ENCODE data around the gene TMEM168.

Gene TMEM168

DNA sequence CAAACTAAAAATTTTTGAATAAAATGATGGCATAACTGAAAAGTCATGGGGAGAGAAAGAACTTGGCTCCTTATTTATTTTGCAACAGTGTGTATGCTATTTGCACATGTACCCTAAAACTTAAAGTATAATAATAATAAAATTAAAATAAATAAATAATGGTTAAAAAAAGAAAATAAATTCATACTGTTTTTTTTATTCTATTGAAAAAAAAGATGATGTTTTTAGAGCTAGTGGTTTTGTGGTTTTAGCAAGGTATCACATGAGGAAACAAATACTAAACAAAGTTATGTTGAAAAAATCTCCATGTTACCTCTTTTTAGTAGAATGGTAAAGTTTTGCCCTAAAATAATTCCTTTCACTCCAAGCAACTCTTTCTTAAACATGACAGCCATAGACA is 26.2 kb downstream of the TMEM168 start:
- TF ChIP-seq, protein P1, sequence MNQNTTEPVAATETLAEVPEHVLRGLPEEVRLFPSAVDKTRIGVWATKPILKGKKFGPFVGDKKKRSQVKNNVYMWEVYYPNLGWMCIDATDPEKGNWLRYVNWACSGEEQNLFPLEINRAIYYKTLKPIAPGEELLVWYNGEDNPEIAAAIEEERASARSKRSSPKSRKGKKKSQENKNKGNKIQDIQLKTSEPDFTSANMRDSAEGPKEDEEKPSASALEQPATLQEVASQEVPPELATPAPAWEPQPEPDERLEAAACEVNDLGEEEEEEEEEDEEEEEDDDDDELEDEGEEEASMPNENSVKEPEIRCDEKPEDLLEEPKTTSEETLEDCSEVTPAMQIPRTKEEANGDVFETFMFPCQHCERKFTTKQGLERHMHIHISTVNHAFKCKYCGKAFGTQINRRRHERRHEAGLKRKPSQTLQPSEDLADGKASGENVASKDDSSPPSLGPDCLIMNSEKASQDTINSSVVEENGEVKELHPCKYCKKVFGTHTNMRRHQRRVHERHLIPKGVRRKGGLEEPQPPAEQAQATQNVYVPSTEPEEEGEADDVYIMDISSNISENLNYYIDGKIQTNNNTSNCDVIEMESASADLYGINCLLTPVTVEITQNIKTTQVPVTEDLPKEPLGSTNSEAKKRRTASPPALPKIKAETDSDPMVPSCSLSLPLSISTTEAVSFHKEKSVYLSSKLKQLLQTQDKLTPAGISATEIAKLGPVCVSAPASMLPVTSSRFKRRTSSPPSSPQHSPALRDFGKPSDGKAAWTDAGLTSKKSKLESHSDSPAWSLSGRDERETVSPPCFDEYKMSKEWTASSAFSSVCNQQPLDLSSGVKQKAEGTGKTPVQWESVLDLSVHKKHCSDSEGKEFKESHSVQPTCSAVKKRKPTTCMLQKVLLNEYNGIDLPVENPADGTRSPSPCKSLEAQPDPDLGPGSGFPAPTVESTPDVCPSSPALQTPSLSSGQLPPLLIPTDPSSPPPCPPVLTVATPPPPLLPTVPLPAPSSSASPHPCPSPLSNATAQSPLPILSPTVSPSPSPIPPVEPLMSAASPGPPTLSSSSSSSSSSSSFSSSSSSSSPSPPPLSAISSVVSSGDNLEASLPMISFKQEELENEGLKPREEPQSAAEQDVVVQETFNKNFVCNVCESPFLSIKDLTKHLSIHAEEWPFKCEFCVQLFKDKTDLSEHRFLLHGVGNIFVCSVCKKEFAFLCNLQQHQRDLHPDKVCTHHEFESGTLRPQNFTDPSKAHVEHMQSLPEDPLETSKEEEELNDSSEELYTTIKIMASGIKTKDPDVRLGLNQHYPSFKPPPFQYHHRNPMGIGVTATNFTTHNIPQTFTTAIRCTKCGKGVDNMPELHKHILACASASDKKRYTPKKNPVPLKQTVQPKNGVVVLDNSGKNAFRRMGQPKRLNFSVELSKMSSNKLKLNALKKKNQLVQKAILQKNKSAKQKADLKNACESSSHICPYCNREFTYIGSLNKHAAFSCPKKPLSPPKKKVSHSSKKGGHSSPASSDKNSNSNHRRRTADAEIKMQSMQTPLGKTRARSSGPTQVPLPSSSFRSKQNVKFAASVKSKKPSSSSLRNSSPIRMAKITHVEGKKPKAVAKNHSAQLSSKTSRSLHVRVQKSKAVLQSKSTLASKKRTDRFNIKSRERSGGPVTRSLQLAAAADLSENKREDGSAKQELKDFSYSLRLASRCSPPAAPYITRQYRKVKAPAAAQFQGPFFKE (tag by site-specific recombination; IDR thresholded peaks at IDR 0.05; ENCODE audit: borderline replicate concordance), result no peak
- POLR2A ChIA-PET, result interaction anchor here (0.7 kb wide), 1 partner anchor 19 kb away, joined by 3 read pairs; no protein-coding TSS in a partner anchor
- CTCF ChIA-PET, result interaction anchor here (0.6 kb wide), 1 partner anchor 123 kb away, joined by 5 read pairs; no protein-coding TSS in a partner anchor
- H3K4me1 ChIP-seq (ENCODE audit: control insufficient read depth, insufficient read depth, low read length), result no peaks in the 10 kb centered on the region
- no peak overlapping the region for H3K27ac ChIP-seq (ENCODE audit: extremely low read depth, low read depth, low read length)
- H3K9me3 ChIP-seq (ENCODE audit: control insufficient read depth, insufficient read depth, low read depth, low read length), result no peaks in the 10 kb centered on the region
- H3K4me3 ChIP-seq (ENCODE audit: low read depth, low read length), result no peak overlapping the region
- H3K36me3 ChIP-seq (ENCODE audit: control insufficient read depth in 2 of 2, insufficient read depth in 1 of 2, low read length in 2 of 2), result no peaks in the 10 kb centered on the region

- CTCF ChIA-PET, result no interaction called here
- no peak for TF ChIP-seq ZNF174 (tag by site-specific recombination; IDR thresholded peaks at IDR 0.05)
- TF ChIP-seq YY2 (tag by site-specific recombination; IDR thresholded peaks at IDR 0.05), result no peak
- no peak for TF ChIP-seq ZNF221 (tag by site-specific recombination; IDR thresholded peaks at IDR 0.05; ENCODE audit: borderline replicate concordance)
- no peak for TF ChIP-seq ZNF132 (tag by site-specific recombination; IDR thresholded peaks at IDR 0.05; ENCODE audit: borderline replicate concordance)
- no peak for TF ChIP-seq SP3 (tag by site-specific recombination; IDR thresholded peaks at IDR 0.05)
- no peak for TF ChIP-seq ZNF658 (tag by site-specific recombination; IDR thresholded peaks at IDR 0.05)
- no peak for TF ChIP-seq ZBTB10 (tag by site-specific recombination; IDR thresholded peaks at IDR 0.05)
- no peak for TF ChIP-seq ZFP37 (tag by site-specific recombination; IDR thresholded peaks at IDR 0.05)
- H3K36me3 ChIP-seq (ENCODE audit: control insufficient read depth in 2 of 2, insufficient read depth in 1 of 2, low read length in 2 of 2), result no peaks in the 10 kb centered on the region
- H3K9me3 ChIP-seq (ENCODE audit: control insufficient read depth, insufficient read depth, low read depth, low read length), result no peaks in the 10 kb centered on the region
- H3K27ac ChIP-seq (ENCODE audit: extremely low read depth, low read depth, low read length), result no peak overlapping the region
- POLR2A ChIA-PET, result no interaction called here
- H3K4me1 ChIP-seq (ENCODE audit: control insufficient read depth, insufficient read depth, low read length), result no peaks in the 10 kb centered on the region
- H3K4me3 ChIP-seq (ENCODE audit: low read depth, low read length), result no peak overlapping the region
Observed at GRCh38 chr7:112763298-112763697, 26.9 kb downstream of the TMEM168 start.

GRCh38 chr7:112759905-112760304 is 30.3 kb downstream of the TMEM168 start:
- H3K4me3 ChIP-seq (ENCODE audit: low read depth, low read length), result no peak overlapping the region
- no peaks in the 10 kb centered on the region for H3K36me3 ChIP-seq (ENCODE audit: control insufficient read depth in 2 of 2, insufficient read depth in 1 of 2, low read length in 2 of 2)
- no peaks in the 10 kb centered on the region for H3K4me1 ChIP-seq (ENCODE audit: control insufficient read depth, insufficient read depth, low read length)
- no peak overlapping the region for H3K27ac ChIP-seq (ENCODE audit: extremely low read depth, low read depth, low read length)
- H3K9me3 ChIP-seq (ENCODE audit: control insufficient read depth, insufficient read depth, low read depth, low read length), result no peaks in the 10 kb centered on the region
- ChIA-PET CTCF (no interaction called here), POLR2A (no interaction called here)
- no peak for TF ChIP-seq ZNF138 (tag by site-specific recombination; IDR thresholded peaks at IDR 0.05; ENCODE audit: borderline replicate concordance)
- no peak for TF ChIP-seq ZNF132 (tag by site-specific recombination; IDR thresholded peaks at IDR 0.05; ENCODE audit: borderline replicate concordance)
- TF ChIP-seq, protein P2, sequence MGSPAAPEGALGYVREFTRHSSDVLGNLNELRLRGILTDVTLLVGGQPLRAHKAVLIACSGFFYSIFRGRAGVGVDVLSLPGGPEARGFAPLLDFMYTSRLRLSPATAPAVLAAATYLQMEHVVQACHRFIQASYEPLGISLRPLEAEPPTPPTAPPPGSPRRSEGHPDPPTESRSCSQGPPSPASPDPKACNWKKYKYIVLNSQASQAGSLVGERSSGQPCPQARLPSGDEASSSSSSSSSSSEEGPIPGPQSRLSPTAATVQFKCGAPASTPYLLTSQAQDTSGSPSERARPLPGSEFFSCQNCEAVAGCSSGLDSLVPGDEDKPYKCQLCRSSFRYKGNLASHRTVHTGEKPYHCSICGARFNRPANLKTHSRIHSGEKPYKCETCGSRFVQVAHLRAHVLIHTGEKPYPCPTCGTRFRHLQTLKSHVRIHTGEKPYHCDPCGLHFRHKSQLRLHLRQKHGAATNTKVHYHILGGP (tag by site-specific recombination; IDR thresholded peaks at IDR 0.05), result no peak
- no peak for TF ChIP-seq ZNF624 (tag by site-specific recombination; IDR thresholded peaks at IDR 0.05)
- no peak for TF ChIP-seq ZEB2 (tag by site-specific recombination; IDR thresholded peaks at IDR 0.05)
- no peak for TF ChIP-seq ZNF157 (tag by site-specific recombination; IDR thresholded peaks at IDR 0.05)
- TF ChIP-seq TCF7L2 (IDR thresholded peaks at IDR 0.05; ENCODE audit: borderline replicate concordance, low read depth, low read length), result no peak
- TF ChIP-seq, protein P3, sequence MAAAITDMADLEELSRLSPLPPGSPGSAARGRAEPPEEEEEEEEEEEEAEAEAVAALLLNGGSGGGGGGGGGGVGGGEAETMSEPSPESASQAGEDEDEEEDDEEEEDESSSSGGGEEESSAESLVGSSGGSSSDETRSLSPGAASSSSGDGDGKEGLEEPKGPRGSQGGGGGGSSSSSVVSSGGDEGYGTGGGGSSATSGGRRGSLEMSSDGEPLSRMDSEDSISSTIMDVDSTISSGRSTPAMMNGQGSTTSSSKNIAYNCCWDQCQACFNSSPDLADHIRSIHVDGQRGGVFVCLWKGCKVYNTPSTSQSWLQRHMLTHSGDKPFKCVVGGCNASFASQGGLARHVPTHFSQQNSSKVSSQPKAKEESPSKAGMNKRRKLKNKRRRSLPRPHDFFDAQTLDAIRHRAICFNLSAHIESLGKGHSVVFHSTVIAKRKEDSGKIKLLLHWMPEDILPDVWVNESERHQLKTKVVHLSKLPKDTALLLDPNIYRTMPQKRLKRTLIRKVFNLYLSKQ (tag by site-specific recombination; IDR thresholded peaks at IDR 0.05; ENCODE audit: borderline replicate concordance), result no peak
- no peak for TF ChIP-seq ZFP69B (tag by site-specific recombination; IDR thresholded peaks at IDR 0.05)
